Suprapubic skin (tissue), 4 donors: ENCODE results near the gene G6PC1.
"Not testable (repeated sequence)": the region's sequence is repeated elsewhere in the genome, so short reads cannot be mapped to it uniquely, and the experiment has no call there.

Experiments used
- CTCF ChIP-seq, 2 donors: fragments of 200-600 bp in 1 of 2; fragments of 450-650 bp in 1 of 2; sonication (generic) in 1 of 2; IDR thresholded peaks; one replicate each; pipeline ENCODE4 v1.5.1; 2016 to 2019; ENCODE audit warnings: antibody characterized with exemption in 2 of 2, mild to moderate bottlenecking in 1 of 2, moderate library complexity in 1 of 2
- EP300 ChIP-seq: sonication (generic); formaldehyde crosslinking; IDR thresholded peaks from one replicate; pipeline ENCODE4 v1.6.1; 2017; ENCODE audit warnings: antibody characterized with exemption
- POLR2A ChIP-seq, 2 donors: fragments of 450-650 bp; IDR thresholded peaks; one replicate each; pipeline ENCODE4 v1.6.1; 2017; ENCODE audit warnings: antibody characterized with exemption in 2 of 2, mild to moderate bottlenecking in 2 of 2, moderate library complexity in 2 of 2
- POLR2AphosphoS5 ChIP-seq, 3 donors: sonication (generic); formaldehyde crosslinking; IDR thresholded peaks; one replicate each; pipeline ENCODE4 v1.6.1; 2017; ENCODE audit warnings: antibody characterized with exemption in 3 of 3

- TF ChIP-seq POLR2AphosphoS5 (IDR thresholded peaks at IDR 0.05); CTCF (IDR thresholded peaks at IDR 0.05); POLR2A (IDR thresholded peaks at IDR 0.05); EP300: not testable (repeated sequence)
These were observed 618 bp upstream of the G6PC1 start for GRCh38 chr17:42899981-42900380.
